DOHH2 (cell line): Measurements from ENCODE around the gene MTRF1.

ENCODE experiments used
- H3F3A ChIP-seq: fragments of 200-600 bp; sonication (generic), shearing (Covaris generic); 2 replicates; pipeline ENCODE4 v1.6.0; 2016; ENCODE audit warnings: antibody characterized with exemption, mild to moderate bottlenecking; ENCODE audit not compliant: control insufficient read depth, insufficient read depth
- H3K27ac ChIP-seq: fragments of 200-600 bp; sonication (generic); 2 replicates; pipeline ENCODE4 v1.5.1; 2014; ENCODE audit warnings: low read depth, mild to moderate bottlenecking, low read length, moderate library complexity
- H3K27me3 ChIP-seq: fragments of 200-600 bp; sonication (generic); 2 replicates; pipeline ENCODE4 v1.6.1; 2014; ENCODE audit warnings: mild to moderate bottlenecking, low read length, mixed read lengths; ENCODE audit not compliant: control insufficient read depth
- H3K36me3 ChIP-seq: fragments of 200-600 bp; sonication (generic); 2 replicates; pipeline ENCODE4 v1.6.1; 2014; ENCODE audit warnings: mild to moderate bottlenecking, low read length, moderate library complexity, mixed read lengths; ENCODE audit not compliant: control insufficient read depth
- H3K4me1 ChIP-seq: fragments of 200-600 bp; sonication (generic); 2 replicates; pipeline ENCODE4 v1.6.1; 2014; ENCODE audit warnings: mild to moderate bottlenecking, low read length, mixed read lengths; ENCODE audit not compliant: control insufficient read depth
- H3K4me2 ChIP-seq: fragments of 200-600 bp; sonication (generic); 2 replicates; pipeline ENCODE4 v1.6.0; 2014; ENCODE audit warnings: mild to moderate bottlenecking, low read length, moderate library complexity
- H3K4me3 ChIP-seq: fragments of 200-600 bp; sonication (generic); 2 replicates; pipeline ENCODE4 v1.5.1; 2014; ENCODE audit warnings: mild to moderate bottlenecking, low read length, mixed read lengths
- H3K79me2 ChIP-seq: fragments of 200-600 bp; sonication (generic); 2 replicates; pipeline ENCODE4 v1.6.1; 2014; ENCODE audit warnings: mild to moderate bottlenecking, low read length, mixed read lengths; ENCODE audit not compliant: control insufficient read depth
- H3K9me2 ChIP-seq: fragments of 200-600 bp; sonication (generic); replicated peaks from 2 replicates; pipeline ENCODE4 v1.6.1; 2014; ENCODE audit warnings: mild to moderate bottlenecking, low read length, mixed read lengths; ENCODE audit not compliant: control insufficient read depth
- H3K9me3 ChIP-seq: fragments of 200-600 bp; sonication (generic); 2 replicates; pipeline ENCODE4 v1.6.1; 2014; ENCODE audit warnings: antibody characterized with exemption, low read length, mixed read lengths; ENCODE audit not compliant: control insufficient read depth, insufficient read depth
- H4K20me1 ChIP-seq: fragments of 200-600 bp; sonication (generic); 2 replicates; pipeline ENCODE4 v1.6.0; 2014; ENCODE audit warnings: low read depth, mild to moderate bottlenecking, antibody characterized with exemption, low read length, moderate library complexity; ENCODE audit not compliant: control insufficient read depth, insufficient read depth
- CTCF ChIP-seq: fragments of 200-600 bp; sonication (generic); IDR thresholded peaks from one replicate; pipeline ENCODE4 v1.5.1; 2014; ENCODE audit warnings: antibody characterized with exemption, mild to moderate bottlenecking, low read depth, low read length; ENCODE audit not compliant: poor library complexity, severe bottlenecking
- EZH2phosphoT487 ChIP-seq: fragments of 200-600 bp; sonication (generic); IDR thresholded peaks from 2 replicates; pipeline ENCODE4 v1.6.1; 2017; ENCODE audit warnings: borderline replicate concordance, mild to moderate bottlenecking, antibody characterized with exemption, low read length, moderate library complexity, mixed read lengths

MTRF1 gene

GRCh38 chr13:41299316-41300094, 36.1 kb upstream of the MTRF1 start:
- no peaks in the 10 kb centered on the region for H3K27me3 ChIP-seq
- TF ChIP-seq EZH2phosphoT487 (no peak), CTCF (no peak)
- no peaks in the 10 kb centered on the region for H3F3A ChIP-seq
- no peaks in the 10 kb centered on the region for H3K79me2 ChIP-seq
- H3K4me3 ChIP-seq: no peak overlapping the region
- H3K36me3 ChIP-seq: no peaks in the 10 kb centered on the region
- H4K20me1 ChIP-seq: no peaks in the 10 kb centered on the region
- H3K9me2 ChIP-seq: no peaks in the 10 kb centered on the region
- no peaks in the 10 kb centered on the region for H3K4me1 ChIP-seq
- no peak overlapping the region for H3K4me2 ChIP-seq
- no peak overlapping the region for H3K27ac ChIP-seq
- no peaks in the 10 kb centered on the region for H3K9me3 ChIP-seq

- H3K4me1 ChIP-seq: no peaks in the 10 kb centered on the region
- H3K27ac ChIP-seq: no peak overlapping the region
- no peaks in the 10 kb centered on the region for H3K79me2 ChIP-seq
- H3F3A ChIP-seq: no peaks in the 10 kb centered on the region
- no peak overlapping the region for H3K4me3 ChIP-seq
- TF ChIP-seq EZH2phosphoT487 (no peak), CTCF (no peak)
- no peaks in the 10 kb centered on the region for H3K9me3 ChIP-seq
- no peak overlapping the region for H3K4me2 ChIP-seq
- no peaks in the 10 kb centered on the region for H4K20me1 ChIP-seq
- no peaks in the 10 kb centered on the region for H3K27me3 ChIP-seq
- H3K9me2 ChIP-seq: no peaks in the 10 kb centered on the region
- H3K36me3 ChIP-seq: no peaks in the 10 kb centered on the region
These were observed 33.7 kb upstream of the MTRF1 start for GRCh38 chr13:41296879-41297646.

- Histone ChIP-seq H3F3A (no peaks in the 10 kb centered on the region), H3K4me3 (no peak overlapping the region), H3K36me3 (no peaks in the 10 kb centered on the region), H3K27me3 (no peaks in the 10 kb centered on the region), H3K79me2 (no peaks in the 10 kb centered on the region), H3K4me2 (no peak overlapping the region), H3K27ac (no peak overlapping the region), H3K9me3 (no peaks in the 10 kb centered on the region), H3K9me2 (no peaks in the 10 kb centered on the region), H4K20me1 (no peaks in the 10 kb centered on the region), H3K4me1 (no peaks in the 10 kb centered on the region)
- TF ChIP-seq CTCF (no peak), EZH2phosphoT487 (no peak)
These were observed 32.6 kb upstream of the MTRF1 start for GRCh38 chr13:41295973-41296372.
